ENCODE data around the gene JAK3. TPM values are rescaled to one million over a fixed set of nuclear protein-coding genes. Genes with fewer than 3 reads are reported as not detected.
A peak's percentile ranks its signal among the peaks of the same experiment; 100 is the strongest.

Gene JAK3
- total RNA-seq, 1 experiment from 2014 or later = 4.4 TPM

DNA sequence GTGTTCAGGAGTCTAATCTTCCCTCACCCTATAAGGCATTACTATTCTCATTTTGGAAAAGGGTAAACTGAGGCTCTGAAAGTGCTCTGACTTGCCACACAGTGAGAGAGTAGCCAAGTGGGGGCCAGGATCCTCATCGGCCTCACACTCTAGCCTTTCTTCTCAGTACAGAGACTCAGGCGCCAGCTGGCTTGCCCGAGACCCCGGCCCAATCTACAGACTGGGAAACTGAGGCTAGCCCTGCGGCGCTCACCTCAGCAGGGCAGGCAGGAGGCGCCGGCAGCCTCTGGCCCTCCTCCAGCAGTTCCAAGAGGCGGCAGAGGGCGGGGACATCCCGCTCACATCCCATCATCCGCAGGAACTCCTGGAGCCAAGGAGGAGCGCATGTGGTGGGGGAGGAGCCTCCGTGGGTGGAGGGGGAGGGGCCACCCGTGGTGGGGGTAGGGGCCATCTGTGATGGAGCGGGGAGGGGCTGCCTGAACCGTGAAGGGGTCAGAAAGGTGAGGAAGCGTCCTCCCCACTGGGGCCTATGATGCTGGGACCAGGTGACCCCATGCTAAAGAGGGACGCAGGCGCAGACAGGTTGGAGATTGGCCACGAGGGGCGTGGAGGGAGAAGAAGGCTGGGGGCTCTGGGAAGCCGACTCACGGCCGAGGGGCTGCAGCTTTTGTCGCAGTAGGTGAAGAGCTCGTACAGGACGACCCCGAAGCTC is 17.8 kb downstream of the JAK3 start (continued):
- TF ChIP-seq USF2 (CRISPR knock-in tag; IDR thresholded peaks at IDR 0.05) = peak; percentile 74
- TF ChIP-seq ZBTB21 (CRISPR knock-in tag; IDR thresholded peaks at IDR 0.05; ENCODE audit: borderline replicate concordance) = no peak
- TF ChIP-seq ZNF219 (CRISPR knock-in tag; IDR thresholded peaks at IDR 0.05; ENCODE audit: borderline replicate concordance) = no peak
- no peak for TF ChIP-seq CTCF (IDR thresholded peaks at IDR 0.05)
- no peak for TF ChIP-seq RELA (CRISPR knock-in tag; IDR thresholded peaks at IDR 0.05; ENCODE audit: borderline replicate concordance)
- TF ChIP-seq IRF2 (CRISPR knock-in tag; IDR thresholded peaks at IDR 0.05; ENCODE audit: borderline replicate concordance, low read depth) = no peak
- TF ChIP-seq NFE2L1 (CRISPR knock-in tag; IDR thresholded peaks at IDR 0.05) = no peak
- no peak for TF ChIP-seq ZSCAN18 (CRISPR knock-in tag; IDR thresholded peaks at IDR 0.05)
- TF ChIP-seq ZNF263 (CRISPR knock-in tag; IDR thresholded peaks at IDR 0.05; ENCODE audit: low read depth) = no peak
- no peak for TF ChIP-seq ZNF671 (CRISPR knock-in tag; IDR thresholded peaks at IDR 0.05)
- peak; percentile 81 for TF ChIP-seq SP1 (CRISPR knock-in tag; conservative IDR thresholded peaks at IDR 0.05)
- TF ChIP-seq ZNF396 (CRISPR knock-in tag; IDR thresholded peaks at IDR 0.05; ENCODE audit: borderline replicate concordance) = no peak
- peak; percentile 98 for TF ChIP-seq GTF2I (CRISPR knock-in tag; conservative IDR thresholded peaks at IDR 0.05)
- no peak for TF ChIP-seq FOXJ3 (CRISPR knock-in tag; IDR thresholded peaks at IDR 0.05; ENCODE audit: borderline replicate concordance)
- no peak for TF ChIP-seq FOXK1 (CRISPR knock-in tag; IDR thresholded peaks at IDR 0.05)
- no peak for TF ChIP-seq SMAD4 (CRISPR knock-in tag; IDR thresholded peaks at IDR 0.05)
- TF ChIP-seq, protein P1, sequence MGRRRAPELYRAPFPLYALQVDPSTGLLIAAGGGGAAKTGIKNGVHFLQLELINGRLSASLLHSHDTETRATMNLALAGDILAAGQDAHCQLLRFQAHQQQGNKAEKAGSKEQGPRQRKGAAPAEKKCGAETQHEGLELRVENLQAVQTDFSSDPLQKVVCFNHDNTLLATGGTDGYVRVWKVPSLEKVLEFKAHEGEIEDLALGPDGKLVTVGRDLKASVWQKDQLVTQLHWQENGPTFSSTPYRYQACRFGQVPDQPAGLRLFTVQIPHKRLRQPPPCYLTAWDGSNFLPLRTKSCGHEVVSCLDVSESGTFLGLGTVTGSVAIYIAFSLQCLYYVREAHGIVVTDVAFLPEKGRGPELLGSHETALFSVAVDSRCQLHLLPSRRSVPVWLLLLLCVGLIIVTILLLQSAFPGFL (CRISPR knock-in tag; IDR thresholded peaks at IDR 0.05; ENCODE audit: borderline replicate concordance) = no peak
- TF ChIP-seq AFF4 (CRISPR knock-in tag; IDR thresholded peaks at IDR 0.05; ENCODE audit: borderline replicate concordance) = no peak
- TF ChIP-seq ZNF532 (CRISPR knock-in tag; IDR thresholded peaks at IDR 0.05; ENCODE audit: borderline replicate concordance) = no peak
- no peak for TF ChIP-seq E2F4 (CRISPR knock-in tag; IDR thresholded peaks at IDR 0.05; ENCODE audit: borderline replicate concordance, low read depth)
- TF ChIP-seq CREM (CRISPR knock-in tag; IDR thresholded peaks at IDR 0.05) = no peak
- no peak for TF ChIP-seq NR3C1 (CRISPR knock-in tag; conservative IDR thresholded peaks at IDR 0.05; ENCODE audit: low read depth)
- no peak for TF ChIP-seq ERG (CRISPR knock-in tag; IDR thresholded peaks at IDR 0.05)

Measured in WTC11 (cell line).